Measurements from ENCODE around the gene SLC34A3.

SLC34A3 gene

GRCh38 chr9:137191245-137191644 is 39.5 kb upstream of the SLC34A3 start:
- no peak overlapping the region for H3K4me3 ChIP-seq (ENCODE audit: low read length)
- no peak for TF ChIP-seq CTCF (conservative IDR thresholded peaks at IDR 0.05; ENCODE audit: low read depth, low read length)
- DNase-seq (ENCODE audit: low read depth) = no peak

GRCh38 chr9:137191691-137192447 is 38.8 kb upstream of the SLC34A3 start:
- no peak for DNase-seq (ENCODE audit: low read depth)
- no peak for TF ChIP-seq CTCF (conservative IDR thresholded peaks at IDR 0.05; ENCODE audit: low read depth, low read length)
- no peak overlapping the region for H3K4me3 ChIP-seq (ENCODE audit: low read length)

DNA sequence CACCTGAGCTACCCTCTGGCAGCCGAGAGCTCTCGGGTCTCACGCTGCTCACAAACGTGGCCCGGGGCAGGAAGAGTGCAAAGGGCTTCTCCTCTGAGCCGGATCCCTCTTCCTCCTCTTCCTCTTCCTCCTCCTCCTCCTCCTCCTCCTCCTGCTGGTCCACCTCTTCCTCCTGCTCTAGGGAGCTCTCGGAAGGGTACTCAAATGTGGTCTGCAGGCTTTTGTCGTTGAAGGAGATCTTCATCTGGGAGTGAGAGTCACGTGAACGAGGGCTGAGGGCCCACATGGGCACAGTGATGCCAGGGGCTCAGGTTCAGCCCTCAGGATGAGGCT is 38.3 kb upstream of the SLC34A3 start:
- TF ChIP-seq CTCF (conservative IDR thresholded peaks at IDR 0.05; ENCODE audit: low read depth, low read length) = no peak
- H3K4me3 ChIP-seq (ENCODE audit: low read length) = no peak overlapping the region
- no peak for DNase-seq (ENCODE audit: low read depth)

DNA sequence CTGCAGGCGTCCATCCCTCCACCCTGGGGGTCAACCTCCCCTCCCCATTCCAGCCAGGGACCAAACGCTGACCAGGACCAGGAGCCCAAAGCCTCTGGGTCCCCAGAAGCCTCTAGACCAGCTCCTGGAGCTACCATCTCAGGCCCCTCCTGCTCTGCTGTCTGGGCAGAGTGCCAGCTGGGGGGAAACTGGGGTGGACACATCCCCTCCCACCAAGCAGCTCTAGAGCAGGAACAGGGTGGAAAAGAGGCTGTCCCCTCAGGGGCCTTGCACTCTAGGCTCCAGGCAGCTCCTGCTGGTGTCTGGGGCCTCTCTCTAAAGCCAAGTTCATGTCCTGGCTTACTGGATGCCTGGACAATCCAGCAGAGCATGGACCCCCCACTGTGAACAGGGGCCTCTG is 37.8 kb upstream of the SLC34A3 start:
- no peak for DNase-seq (ENCODE audit: low read depth)
- no peak overlapping the region for H3K4me3 ChIP-seq (ENCODE audit: low read length)
- TF ChIP-seq CTCF (conservative IDR thresholded peaks at IDR 0.05; ENCODE audit: low read depth, low read length) = no peak

GRCh38 chr9:137193771-137194170 is 36.9 kb upstream of the SLC34A3 start:
- peak overlapping the region; percentile 40 for H3K4me3 ChIP-seq (ENCODE audit: low read length)
- TF ChIP-seq CTCF (conservative IDR thresholded peaks at IDR 0.05; ENCODE audit: low read depth, low read length) = no peak
- no peak for DNase-seq (ENCODE audit: low read depth)

GRCh38 chr9:137194388-137194787 is 36.3 kb upstream of the SLC34A3 start:
- TF ChIP-seq CTCF (conservative IDR thresholded peaks at IDR 0.05; ENCODE audit: low read depth, low read length) = no peak
- DNase-seq (ENCODE audit: low read depth) = peak; percentile 94
- H3K4me3 ChIP-seq (ENCODE audit: low read length) = peak overlapping the region; percentile 84

DNA sequence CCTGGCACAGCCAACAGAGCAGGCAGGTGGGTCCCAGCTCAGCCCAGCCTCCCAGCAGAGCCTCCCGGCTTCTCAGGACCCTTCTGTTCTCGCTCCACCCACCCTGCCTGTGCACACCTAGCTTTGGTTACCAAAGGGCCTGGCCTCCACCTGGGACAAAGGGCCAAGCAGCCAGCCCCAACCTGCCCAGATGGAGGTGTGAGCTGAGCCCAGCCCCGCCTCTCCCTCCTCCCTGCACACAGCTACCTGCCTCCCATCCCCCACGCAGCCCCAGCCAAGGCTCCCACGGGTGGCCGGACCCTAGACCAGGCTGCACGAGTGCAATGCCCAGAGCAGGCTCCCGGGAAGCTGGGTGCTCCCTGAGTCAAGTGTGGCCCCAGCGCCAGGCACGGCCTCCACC is 35.8 kb upstream of the SLC34A3 start:
- peak overlapping the region; percentile 84 for H3K4me3 ChIP-seq (ENCODE audit: low read length)

More for the DNA sequence above, 35.8 kb upstream of the SLC34A3 start:
- no peak for DNase-seq (ENCODE audit: low read depth)
- TF ChIP-seq CTCF (conservative IDR thresholded peaks at IDR 0.05; ENCODE audit: low read depth, low read length) = no peak

All from retinal pigment epithelial cell (primary cell).